DND-41 (cell line): ENCODE results near the gene SCN7A.

Experiments
- ATAC-seq: fragments of 200-7000 bp; cut with Tn5 transposase; 3 replicates; pipeline ENCODE4 v1.9.1; 2021; ENCODE audit warnings: low read depth; ENCODE audit not compliant: insufficient read depth
- DNase-seq: peaks from one replicate; pipeline ENCODE4 v3.0.0-alpha.2; 2020
- H2AFZ ChIP-seq: 2 replicates; pipeline ENCODE4 v1.6.0; 2012; ENCODE audit warnings: low read depth, low read length
- H3K27ac ChIP-seq: 2 replicates; pipeline ENCODE4 v1.5.1; 2012; ENCODE audit warnings: low read length, inconsistent platforms
- H3K27me3 ChIP-seq: fragments of 200-600 bp; sonication (generic); 2 replicates; pipeline ENCODE4 v1.6.0; 2012; ENCODE audit warnings: low read length, mild to moderate bottlenecking, inconsistent platforms; ENCODE audit not compliant: insufficient read depth, poor library complexity
- H3K36me3 ChIP-seq: 2 replicates; pipeline ENCODE4 v1.5.1; 2012; ENCODE audit warnings: low read length, inconsistent platforms; ENCODE audit not compliant: insufficient read depth
- H3K4me1 ChIP-seq: 2 replicates; pipeline ENCODE4 v1.5.1; 2012; ENCODE audit warnings: mild to moderate bottlenecking, low read length; ENCODE audit not compliant: insufficient read depth
- H3K4me2 ChIP-seq: 2 replicates; pipeline ENCODE4 v1.6.0; 2012; ENCODE audit warnings: mild to moderate bottlenecking, moderate library complexity, low read length, inconsistent platforms; ENCODE audit not compliant: insufficient read depth
- H3K4me3 ChIP-seq, 2 experiments: fragments of 200-600 bp in 1 of 2; shearing (Covaris generic) in 1 of 2; 2 replicates each; pipeline ENCODE4 v1.5.1; 2012 to 2016; ENCODE audit warnings: inconsistent platforms in 2 of 2, low read length in 2 of 2, mild to moderate bottlenecking in 2 of 2, low read depth in 1 of 2, moderate library complexity in 1 of 2
- H3K79me2 ChIP-seq: 2 replicates; pipeline ENCODE4 v1.6.0; 2012; ENCODE audit warnings: low read length, inconsistent platforms; ENCODE audit not compliant: insufficient read depth
- H3K9ac ChIP-seq: 2 replicates; pipeline ENCODE4 v1.6.0; 2012; ENCODE audit warnings: low read depth, mild to moderate bottlenecking, inconsistent platforms, low read length, moderate library complexity
- H3K9me3 ChIP-seq: 2 replicates; pipeline ENCODE4 v1.5.1; 2012; ENCODE audit warnings: low read length, moderate library complexity, mild to moderate bottlenecking, inconsistent platforms; ENCODE audit not compliant: insufficient read depth, severe bottlenecking
- H4K20me1 ChIP-seq: 2 replicates; pipeline ENCODE4 v1.6.0; 2012; ENCODE audit warnings: low read length; ENCODE audit not compliant: insufficient read depth
- CTCF ChIP-seq: IDR thresholded peaks from 2 replicates; pipeline ENCODE4 v1.5.1; 2012; ENCODE audit warnings: borderline replicate concordance, low read length, moderate library complexity, mild to moderate bottlenecking; ENCODE audit not compliant: poor library complexity, severe bottlenecking; ENCODE audit errors: extremely low read depth
- EZH2 ChIP-seq: IDR thresholded peaks from 3 replicates; pipeline ENCODE4 v1.6.1; 2012; ENCODE audit warnings: borderline replicate concordance, low read depth, mild to moderate bottlenecking, moderate library complexity, low read length, inconsistent platforms; ENCODE audit not compliant: severe bottlenecking

SCN7A gene

GRCh38 chr2:166454006-166454595 lies 39.9 kb downstream of the SCN7A start:
- Histone ChIP-seq H3K4me1 (no peaks in the 10 kb centered on the region), H4K20me1 (no peaks in the 10 kb centered on the region), H3K4me3 (no peak overlapping the region), H3K9ac (no peak overlapping the region), H3K27ac (no peak overlapping the region), H2AFZ (no peak overlapping the region), H3K79me2 (no peaks in the 10 kb centered on the region), H3K9me3 (no peaks in the 10 kb centered on the region), H3K36me3 (no peaks in the 10 kb centered on the region), H3K27me3 (no peaks in the 10 kb centered on the region), H3K4me2 (no peak overlapping the region)
- TF ChIP-seq EZH2 (no peak), CTCF (no peak)
- ATAC-seq (no peak), DNase-seq (no peak)

GRCh38 chr2:166451468-166451867 lies 42.6 kb downstream of the SCN7A start:
- no peak overlapping the region for H2AFZ ChIP-seq
- H3K4me1 ChIP-seq: no peaks in the 10 kb centered on the region
- no peaks in the 10 kb centered on the region for H3K36me3 ChIP-seq
- no peaks in the 10 kb centered on the region for H3K9me3 ChIP-seq
- no peaks in the 10 kb centered on the region for H4K20me1 ChIP-seq
- H3K4me3 ChIP-seq: no peak overlapping the region
- H3K27me3 ChIP-seq: no peaks in the 10 kb centered on the region
- no peak for TF ChIP-seq EZH2
- no peak for TF ChIP-seq CTCF
- no peak overlapping the region for H3K4me2 ChIP-seq
- no peak overlapping the region for H3K27ac ChIP-seq
- H3K79me2 ChIP-seq: no peaks in the 10 kb centered on the region
- DNase-seq (no peak), ATAC-seq (no peak)
- no peak overlapping the region for H3K9ac ChIP-seq

GRCh38 chr2:166449439-166449838 lies 44.6 kb downstream of the SCN7A start:
- H3K4me2 ChIP-seq: no peak overlapping the region
- H3K27me3 ChIP-seq: no peaks in the 10 kb centered on the region
- no peak overlapping the region for H3K9ac ChIP-seq
- no peaks in the 10 kb centered on the region for H3K9me3 ChIP-seq
- no peaks in the 10 kb centered on the region for H4K20me1 ChIP-seq
- H3K79me2 ChIP-seq: no peaks in the 10 kb centered on the region
- no peaks in the 10 kb centered on the region for H3K36me3 ChIP-seq
- H3K4me3 ChIP-seq: no peak overlapping the region
- no peak overlapping the region for H3K27ac ChIP-seq
- H2AFZ ChIP-seq: no peak overlapping the region
- no peak for DNase-seq
- TF ChIP-seq EZH2: no peak
- no peak for TF ChIP-seq CTCF
- H3K4me1 ChIP-seq: no peaks in the 10 kb centered on the region
- no peak for ATAC-seq

DNA sequence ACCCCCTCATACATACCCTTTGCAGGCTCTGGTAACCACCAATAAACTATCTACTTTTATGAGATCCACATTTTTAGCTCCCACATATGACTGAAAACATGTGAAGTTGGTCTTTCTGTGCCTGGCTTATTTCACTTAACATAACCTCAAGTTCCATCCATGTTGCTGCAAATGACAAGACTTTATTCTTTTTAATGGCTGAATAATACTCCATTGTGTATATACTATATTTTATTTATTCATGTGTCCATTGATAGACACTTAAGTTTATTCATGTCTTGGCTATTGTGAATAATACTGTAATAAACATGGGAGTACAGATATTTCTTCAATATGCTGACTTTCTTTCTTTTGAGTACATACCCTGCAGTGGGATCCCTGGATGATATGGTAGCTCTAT lies 45.9 kb downstream of the SCN7A start:
- no peak for DNase-seq
- Histone ChIP-seq H4K20me1 (no peaks in the 10 kb centered on the region), H3K9ac (no peak overlapping the region), H3K4me1 (no peaks in the 10 kb centered on the region), H2AFZ (no peak overlapping the region), H3K4me2 (no peak overlapping the region), H3K27ac (no peak overlapping the region), H3K36me3 (no peaks in the 10 kb centered on the region), H3K27me3 (no peaks in the 10 kb centered on the region), H3K9me3 (no peaks in the 10 kb centered on the region), H3K4me3 (no peak overlapping the region), H3K79me2 (no peaks in the 10 kb centered on the region)
- ATAC-seq: no peak
- no peak for TF ChIP-seq CTCF
